Activated CD8-positive, alpha-beta T cell treated with anti-CD3 and anti-CD28 coated beads for 36 hours (primary cell): ENCODE measurements around the gene TYK2. TPM values are rescaled to one million over a fixed set of nuclear protein-coding genes. Genes with fewer than 3 reads are reported as not detected.
"Not testable (repeated sequence)": the region's sequence is repeated elsewhere in the genome, so short reads cannot be mapped to it uniquely, and the experiment has no call there.

ENCODE experiments used
- ATAC-seq: fragments of 200-7000 bp; cut with Tn5 transposase; one replicate; pipeline ENCODE4 v1.10.0; 2021; ENCODE audit warnings: mild to moderate bottlenecking, moderate library complexity
- CTCF ChIA-PET: fragments of 350-600 bp; sonication (Branson Sonifier 250); formaldehyde crosslinking; loops from one replicate; lab custom pipeline; 2021; ENCODE audit warnings: antibody characterized with exemption; lab: Charles Lee
- POLR2A ChIA-PET: fragments of 350-600 bp; sonication (Branson Sonifier 250); formaldehyde crosslinking; loops from one replicate; lab custom pipeline; 2021; ENCODE audit warnings: antibody characterized with exemption; lab: Charles Lee
- DNase-seq: peaks from one replicate; pipeline ENCODE4 v3.0.0-alpha.2; 2020
- H3K27ac Mint-ChIP-seq: one replicate; pipeline ENCODE4 v1.8.0; 2021; ENCODE audit warnings: mild to moderate bottlenecking, mixed read lengths
- H3K27me3 Mint-ChIP-seq: one replicate; pipeline ENCODE4 v1.8.0; 2021; ENCODE audit warnings: mixed read lengths
- H3K36me3 Mint-ChIP-seq: one replicate; pipeline ENCODE4 v1.8.0; 2021; ENCODE audit warnings: low read depth, mixed read lengths
- H3K4me1 Mint-ChIP-seq: one replicate; pipeline ENCODE4 v1.8.0; 2021; ENCODE audit warnings: low read depth, mixed read lengths
- H3K4me3 Mint-ChIP-seq: one replicate; pipeline ENCODE4 v1.8.0; 2021; ENCODE audit warnings: mild to moderate bottlenecking, moderate library complexity, mixed read lengths
- H3K9me3 Mint-ChIP-seq: one replicate; pipeline ENCODE4 v1.8.0; 2021; ENCODE audit warnings: mixed read lengths
- CTCF ChIP-seq: fragments of 200-600 bp; IDR thresholded peaks from one replicate; pipeline ENCODE4 v1.8.0; 2022; ENCODE audit warnings: antibody characterized with exemption, mild to moderate bottlenecking
- intact Hi-C: fragments of 100-400 bp; cut with micrococcal nuclease; formaldehyde crosslinking; loops from one replicate; pipeline ENCODE4 v1.10.0; 2022
- total RNA-seq, 2 experiments: library from RNA; stranded (reverse); gene quantifications; one replicate each; pipeline ENCODE4 v1.2.3, GENCODE V29; 2021

Gene TYK2
- total RNA-seq, 2 experiments from 2014 or later: 143 TPM

GRCh38 chr19:10372690-10373089, 7.7 kb downstream of the TYK2 start:
- Mint-ChIP-seq H3K9me3 (no peaks in the 10 kb centered on the region), H3K27ac (no peak overlapping the region), H3K27me3 (no peaks in the 10 kb centered on the region), H3K4me1 (peaks cover 11% of the 10 kb centered on the region), H3K36me3 (peaks cover 31% of the 10 kb centered on the region), H3K4me3 (no peak overlapping the region)
- intact Hi-C loops: no loop called here
- ChIA-PET POLR2A (interaction anchor here (1.0 kb wide), 1 partner anchor 28 kb away, joined by 3 read pairs; no protein-coding TSS in a partner anchor), CTCF (interaction anchor here (0.6 kb wide), 1 partner anchor 18 kb away, joined by 3 read pairs; no protein-coding TSS in a partner anchor)
- TF ChIP-seq CTCF: no peak
- ATAC-seq (no peak), DNase-seq (no peak)

GRCh38 chr19:10368101-10368803, 12.1 kb downstream of the TYK2 start:
- peaks cover 6% of the 10 kb centered on the region for H3K4me1 Mint-ChIP-seq
- DNase-seq (peak; percentile 36), ATAC-seq (peak; percentile 74)
- peaks cover 32% of the 10 kb centered on the region for H3K36me3 Mint-ChIP-seq
- ChIA-PET POLR2A (interaction anchor here (0.6 to 3.8 kb wide), 3 partner anchors 12 to 33 kb away, joined by 3 to 13 read pairs (median 3); partner anchors contain the start of gene TYK2), CTCF (interaction anchor here (1.0 to 1.1 kb wide), 2 partner anchors 21 to 109 kb away, joined by 3 read pairs; no protein-coding TSS in a partner anchor)
- H3K27me3 Mint-ChIP-seq: no peaks in the 10 kb centered on the region
- no peak overlapping the region for H3K4me3 Mint-ChIP-seq
- no peaks in the 10 kb centered on the region for H3K9me3 Mint-ChIP-seq
- no peak for TF ChIP-seq CTCF
- peak overlapping the region; percentile 8 for H3K27ac Mint-ChIP-seq
- intact Hi-C loops: no loop called here

GRCh38 chr19:10366950-10367512, 13.3 kb downstream of the TYK2 start:
- CTCF ChIA-PET: interaction anchor here (1.0 kb wide), 1 partner anchor 108 kb away, joined by 3 read pairs; no protein-coding TSS in a partner anchor
- DNase-seq, ATAC-seq, H3K27ac Mint-ChIP-seq, intact Hi-C loops, H3K4me3 Mint-ChIP-seq, H3K27me3 Mint-ChIP-seq, H3K4me1 Mint-ChIP-seq, H3K9me3 Mint-ChIP-seq: not testable (repeated sequence)
- POLR2A ChIA-PET: interaction anchor here (1.2 kb wide), 1 partner anchor 13 kb away, joined by 4 read pairs; the partner anchor contains the start of gene TYK2
- peaks cover 32% of the 10 kb centered on the region for H3K36me3 Mint-ChIP-seq

- peaks cover 6% of the 10 kb centered on the region for H3K4me1 Mint-ChIP-seq
- POLR2A ChIA-PET: no interaction called here
- ATAC-seq (no peak), DNase-seq (no peak)
- intact Hi-C loops: no loop called here
- no peak overlapping the region for H3K4me3 Mint-ChIP-seq
- H3K36me3 Mint-ChIP-seq: peaks cover 35% of the 10 kb centered on the region
- TF ChIP-seq CTCF: no peak
- H3K27me3 Mint-ChIP-seq: no peaks in the 10 kb centered on the region
- CTCF ChIA-PET: interaction anchor here (1.2 kb wide), 1 partner anchor 23 kb away, joined by 5 read pairs; no protein-coding TSS in a partner anchor
- no peak overlapping the region for H3K27ac Mint-ChIP-seq
- no peaks in the 10 kb centered on the region for H3K9me3 Mint-ChIP-seq
These were observed 14.9 kb downstream of the TYK2 start for GRCh38 chr19:10365518-10365917.

GRCh38 chr19:10364644-10365043, 15.7 kb downstream of the TYK2 start:
- Mint-ChIP-seq H3K36me3 (peaks cover 32% of the 10 kb centered on the region), H3K27me3 (no peaks in the 10 kb centered on the region), H3K27ac (no peak overlapping the region), H3K4me1 (peaks cover 6% of the 10 kb centered on the region), H3K4me3 (no peak overlapping the region), H3K9me3 (no peaks in the 10 kb centered on the region)
- intact Hi-C loops: no loop called here
- DNase-seq (no peak), ATAC-seq (no peak)
- no peak for TF ChIP-seq CTCF
- ChIA-PET POLR2A (no interaction called here), CTCF (no interaction called here)
